ENCODE data around the gene IL17F. TPM values are rescaled to one million over a fixed set of nuclear protein-coding genes. Genes with fewer than 3 reads are reported as not detected.
"Not testable (repeated sequence)": the region's sequence is repeated elsewhere in the genome, so short reads cannot be mapped to it uniquely, and the experiment has no call there.

The IL17F gene
- total RNA-seq, 1 experiment from 2014 or later, result not detected

- Histone ChIP-seq H2AFZ (ENCODE audit: low read length) (no peak overlapping the region), H4K20me1 (ENCODE audit: low read length) (no peaks in the 10 kb centered on the region), H3K9me2 (replicated peaks; ENCODE audit: low read length) (no peaks in the 10 kb centered on the region), H3K79me2 (ENCODE audit: low read length) (no peaks in the 10 kb centered on the region), H3K4me3 (ENCODE audit: low read length) (no peak overlapping the region), H3K27ac (ENCODE audit: low read length) (no peak overlapping the region), H3F3A (ENCODE audit: low read length, unreplicated experiment) (no peaks in the 10 kb centered on the region), H3K9me3 (ENCODE audit: low read length) (no peaks in the 10 kb centered on the region), H3K4me1 (ENCODE audit: insufficient read depth, low read length) (no peaks in the 10 kb centered on the region), H3K4me2 (ENCODE audit: low read length) (no peak overlapping the region), H3K27me3 (ENCODE audit: low read length) (0 out of 2 replicates have a peak, but pooled peaks cover 5% of the 10 kb centered on the region), H3K36me3 (ENCODE audit: low read depth, low read length) (no peaks in the 10 kb centered on the region), H3K9ac (ENCODE audit: low read length) (no peak overlapping the region)
- no peak for DNase-seq
- ATAC-seq, result no peak
- TF ChIP-seq CTCF (conservative IDR thresholded peaks at IDR 0.05; ENCODE audit: low read depth, low read length) (peak; percentile 43), EZH2 (IDR thresholded peaks at IDR 0.05; ENCODE audit: low read length, unreplicated experiment) (no peak)
- ChIA-PET CTCF (interaction anchor here (0.6 kb wide), 1 partner anchor 221 kb away, joined by 3 read pairs; no protein-coding TSS in a partner anchor), POLR2A (ENCODE audit: unreplicated experiment) (no interaction called here)
- BruUV-seq (replicated peaks), result no TSS peak
- intact Hi-C loops (cut with micrococcal nuclease), result no loop called here
These were observed 37.2 kb downstream of the IL17F start for GRCh38 chr6:52207066-52207465.

GRCh38 chr6:52201493-52201892, 42.8 kb downstream of the IL17F start:
- H3K27ac ChIP-seq (ENCODE audit: low read length), result no peak overlapping the region
- no peaks in the 10 kb centered on the region for H3K36me3 ChIP-seq (ENCODE audit: low read depth, low read length)
- H2AFZ ChIP-seq (ENCODE audit: low read length), result no peak overlapping the region
- intact Hi-C loops (cut with micrococcal nuclease), result no loop called here
- H3K9me3 ChIP-seq (ENCODE audit: low read length), result 0 out of 2 replicates have a peak, but pooled peaks cover 7% of the 10 kb centered on the region
- no peak overlapping the region for H3K9ac ChIP-seq (ENCODE audit: low read length)
- H3K9me2 ChIP-seq (replicated peaks; ENCODE audit: low read length), result no peaks in the 10 kb centered on the region
- H3K4me2 ChIP-seq (ENCODE audit: low read length), result no peak overlapping the region
- no peak for DNase-seq
- H3K79me2 ChIP-seq (ENCODE audit: low read length), result no peaks in the 10 kb centered on the region
- no peaks in the 10 kb centered on the region for H3K4me1 ChIP-seq (ENCODE audit: insufficient read depth, low read length)
- no peaks in the 10 kb centered on the region for H3K27me3 ChIP-seq (ENCODE audit: low read length)
- CTCF ChIA-PET, result no interaction called here
- ATAC-seq, result no peak
- TF ChIP-seq EZH2phosphoT487 (IDR thresholded peaks at IDR 0.05; ENCODE audit: borderline replicate concordance, low read length) (no peak), EZH2 (IDR thresholded peaks at IDR 0.05; ENCODE audit: low read length, unreplicated experiment) (no peak), CTCF (conservative IDR thresholded peaks at IDR 0.05; ENCODE audit: low read depth, low read length) (no peak)
- no peaks in the 10 kb centered on the region for H4K20me1 ChIP-seq (ENCODE audit: low read length)
- BruUV-seq (replicated peaks), result no TSS peak
- POLR2A ChIA-PET (ENCODE audit: unreplicated experiment), result no interaction called here
- H3F3A ChIP-seq (ENCODE audit: low read length, unreplicated experiment), result no peaks in the 10 kb centered on the region
- no peak overlapping the region for H3K4me3 ChIP-seq (ENCODE audit: low read length)

GRCh38 chr6:52201046-52201445, 43.3 kb downstream of the IL17F start:
- Histone ChIP-seq H3K27ac (ENCODE audit: low read length) (no peak overlapping the region), H3K36me3 (ENCODE audit: low read depth, low read length) (no peaks in the 10 kb centered on the region), H2AFZ (ENCODE audit: low read length) (no peak overlapping the region), H3K4me2 (ENCODE audit: low read length) (no peak overlapping the region), H3K9ac (ENCODE audit: low read length) (no peak overlapping the region), H3K79me2 (ENCODE audit: low read length) (no peaks in the 10 kb centered on the region), H4K20me1 (ENCODE audit: low read length) (no peaks in the 10 kb centered on the region), H3K9me2 (replicated peaks; ENCODE audit: low read length) (no peaks in the 10 kb centered on the region), H3K4me1 (ENCODE audit: insufficient read depth, low read length) (no peaks in the 10 kb centered on the region), H3F3A (ENCODE audit: low read length, unreplicated experiment) (no peaks in the 10 kb centered on the region), H3K27me3 (ENCODE audit: low read length) (no peaks in the 10 kb centered on the region), H3K9me3 (ENCODE audit: low read length) (0 out of 2 replicates have a peak, but pooled peaks cover 7% of the 10 kb centered on the region), H3K4me3 (ENCODE audit: low read length) (no peak overlapping the region)
- ChIA-PET POLR2A (ENCODE audit: unreplicated experiment) (no interaction called here), CTCF (no interaction called here)
- no peak for DNase-seq
- TF ChIP-seq EZH2 (IDR thresholded peaks at IDR 0.05; ENCODE audit: low read length, unreplicated experiment), result no peak
- no peak for TF ChIP-seq EZH2phosphoT487 (IDR thresholded peaks at IDR 0.05; ENCODE audit: borderline replicate concordance, low read length)
- no peak for TF ChIP-seq CTCF (conservative IDR thresholded peaks at IDR 0.05; ENCODE audit: low read depth, low read length)
- ATAC-seq, result no peak
- BruUV-seq (replicated peaks), result no TSS peak
- intact Hi-C loops (cut with micrococcal nuclease), result no loop called here

GRCh38 chr6:52200088-52200487, 44.2 kb downstream of the IL17F start:
- H3K9me3 ChIP-seq (ENCODE audit: low read length); POLR2A ChIA-PET (ENCODE audit: unreplicated experiment): not testable (repeated sequence)

More at GRCh38 chr6:52200088-52200487, 44.2 kb downstream of the IL17F start:
- BruUV-seq (replicated peaks); H4K20me1 ChIP-seq (ENCODE audit: low read length); intact Hi-C loops (cut with micrococcal nuclease); H3K9me2 ChIP-seq (replicated peaks; ENCODE audit: low read length); H3K79me2 ChIP-seq (ENCODE audit: low read length); CTCF ChIA-PET; H3K4me2 ChIP-seq (ENCODE audit: low read length); H3K36me3 ChIP-seq (ENCODE audit: low read depth, low read length); H3F3A ChIP-seq (ENCODE audit: low read length, unreplicated experiment); DNase-seq; H3K27ac ChIP-seq (ENCODE audit: low read length); H2AFZ ChIP-seq (ENCODE audit: low read length); H3K4me1 ChIP-seq (ENCODE audit: insufficient read depth, low read length); H3K27me3 ChIP-seq (ENCODE audit: low read length); ATAC-seq; H3K4me3 ChIP-seq (ENCODE audit: low read length); H3K9ac ChIP-seq (ENCODE audit: low read length): not testable (repeated sequence)
